ENCODE data around the gene HMCN2.
"Not testable (repeated sequence)": the region's sequence is repeated elsewhere in the genome, so short reads cannot be mapped to it uniquely, and the experiment has no call there.

HMCN2 gene

GRCh38 chr9:130264414-130265350 is 878 bp upstream of the HMCN2 start:
- DNase-seq: no peak

GRCh38 chr9:130266236-130267098 is 907 bp downstream of the HMCN2 start:
- DNase-seq: no peak

GRCh38 chr9:130267930-130268329 is 2.4 kb downstream of the HMCN2 start:
- no peak for DNase-seq

- no peak for DNase-seq
Observed at GRCh38 chr9:130268521-130269211, 3.1 kb downstream of the HMCN2 start.

GRCh38 chr9:130271473-130271872 is 5.9 kb downstream of the HMCN2 start:
- no peak for DNase-seq

DNA sequence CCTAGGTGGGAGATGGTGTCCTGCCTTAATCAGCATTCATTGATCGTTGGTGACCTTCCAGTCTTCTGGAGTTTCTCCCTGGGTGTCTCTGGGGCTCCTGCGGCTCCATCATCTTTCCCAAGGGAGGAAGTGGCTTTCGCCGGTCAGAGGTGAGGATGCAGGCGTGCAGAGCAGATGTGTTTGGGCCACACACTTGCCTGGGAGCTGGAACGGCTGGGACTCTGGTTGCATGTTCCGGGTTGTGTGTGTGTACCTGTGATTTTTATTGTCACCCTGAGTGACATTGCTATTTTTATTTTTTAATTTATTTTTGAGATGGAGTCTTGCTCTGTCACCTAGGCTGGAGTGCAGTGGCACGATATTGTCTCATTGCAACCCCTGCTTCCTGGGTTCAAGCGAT is 9.6 kb downstream of the HMCN2 start:
- DNase-seq: no peak

- no peak for DNase-seq
Observed at GRCh38 chr9:130276121-130276520, 10.6 kb downstream of the HMCN2 start.

DNA sequence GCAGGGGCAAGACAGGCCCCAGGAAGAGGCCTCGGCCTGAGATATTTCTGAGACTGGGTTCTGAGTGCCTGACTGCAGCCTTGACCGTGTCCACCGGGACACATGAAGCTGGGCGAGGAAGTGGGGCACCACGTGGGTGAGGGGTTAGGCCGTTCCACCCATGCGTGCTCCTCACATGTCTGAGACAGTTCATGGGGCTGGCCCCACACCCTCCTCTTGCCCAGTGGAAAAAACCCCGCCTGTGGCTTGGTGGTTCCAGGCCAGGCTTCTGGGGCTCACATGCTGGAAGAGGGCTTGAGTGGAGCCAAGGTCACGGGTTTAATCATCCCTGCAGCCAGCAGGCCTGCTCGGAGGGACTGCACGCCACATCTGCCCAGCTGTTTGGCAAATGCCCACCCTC is 11.4 kb downstream of the HMCN2 start:
- DNase-seq: no peak

DNA sequence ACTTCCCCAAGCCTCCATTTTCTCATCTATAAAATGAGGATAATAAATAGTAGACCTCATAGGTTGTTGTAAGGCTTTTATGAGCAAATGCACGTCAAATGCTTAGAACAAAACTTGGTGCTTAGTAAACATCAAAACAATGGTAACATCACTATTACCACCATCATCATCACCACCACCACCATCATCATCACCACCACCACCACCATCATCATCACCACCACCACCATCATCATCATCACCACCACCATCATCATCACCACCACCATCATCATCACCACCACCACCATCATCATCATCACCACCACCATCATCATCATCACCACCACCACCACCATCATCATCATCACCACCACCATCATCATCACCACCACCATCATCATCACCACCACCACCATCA is 12.0 kb downstream of the HMCN2 start:
- DNase-seq: not testable (repeated sequence)

GRCh38 chr9:130283539-130284248 is 18.1 kb downstream of the HMCN2 start:
- no peak for DNase-seq

DNA sequence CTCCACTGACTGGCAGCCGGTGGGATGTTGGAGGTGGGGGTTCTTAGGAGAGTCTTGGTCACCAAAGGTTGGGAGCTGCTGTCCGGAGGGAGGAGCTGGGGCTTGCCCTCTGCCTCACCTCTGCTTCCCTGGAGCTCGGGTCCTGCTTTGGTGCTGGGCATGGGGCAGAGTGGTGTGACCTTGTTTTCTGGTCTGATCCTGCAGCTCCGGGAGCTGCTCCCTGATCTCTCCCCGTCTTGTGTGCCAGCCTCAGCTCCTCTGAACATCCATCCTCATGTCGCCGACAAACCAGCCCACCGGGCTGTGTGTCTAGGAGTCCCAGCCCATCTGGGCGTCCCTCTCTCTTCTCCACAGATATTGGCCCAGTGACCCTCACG is 18.7 kb downstream of the HMCN2 start:
- no peak for DNase-seq

DNA sequence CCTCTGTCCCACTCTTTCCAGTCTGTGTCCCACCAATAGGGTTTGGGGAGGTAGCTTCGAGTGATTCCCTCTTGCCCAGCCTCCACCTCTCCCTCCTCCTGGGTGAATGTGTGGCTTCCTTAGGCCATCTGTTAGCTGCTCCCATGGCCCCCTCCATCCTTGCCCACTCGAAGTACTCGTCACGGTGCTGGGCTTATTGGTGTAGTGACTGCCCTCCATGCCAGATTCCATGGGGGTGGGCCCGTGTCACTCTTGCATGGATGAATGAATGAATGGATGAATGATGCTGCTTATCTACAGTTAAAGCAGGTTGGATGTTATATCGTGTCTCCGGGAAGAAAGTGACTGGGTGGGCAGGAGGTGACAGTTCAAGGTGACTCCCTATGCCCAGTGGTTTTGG is 19.1 kb downstream of the HMCN2 start:
- no peak for DNase-seq

- no peak for DNase-seq
Observed at GRCh38 chr9:130285271-130285670, 19.7 kb downstream of the HMCN2 start.

GRCh38 chr9:130286072-130286770 is 20.7 kb downstream of the HMCN2 start:
- no peak for DNase-seq

DNA sequence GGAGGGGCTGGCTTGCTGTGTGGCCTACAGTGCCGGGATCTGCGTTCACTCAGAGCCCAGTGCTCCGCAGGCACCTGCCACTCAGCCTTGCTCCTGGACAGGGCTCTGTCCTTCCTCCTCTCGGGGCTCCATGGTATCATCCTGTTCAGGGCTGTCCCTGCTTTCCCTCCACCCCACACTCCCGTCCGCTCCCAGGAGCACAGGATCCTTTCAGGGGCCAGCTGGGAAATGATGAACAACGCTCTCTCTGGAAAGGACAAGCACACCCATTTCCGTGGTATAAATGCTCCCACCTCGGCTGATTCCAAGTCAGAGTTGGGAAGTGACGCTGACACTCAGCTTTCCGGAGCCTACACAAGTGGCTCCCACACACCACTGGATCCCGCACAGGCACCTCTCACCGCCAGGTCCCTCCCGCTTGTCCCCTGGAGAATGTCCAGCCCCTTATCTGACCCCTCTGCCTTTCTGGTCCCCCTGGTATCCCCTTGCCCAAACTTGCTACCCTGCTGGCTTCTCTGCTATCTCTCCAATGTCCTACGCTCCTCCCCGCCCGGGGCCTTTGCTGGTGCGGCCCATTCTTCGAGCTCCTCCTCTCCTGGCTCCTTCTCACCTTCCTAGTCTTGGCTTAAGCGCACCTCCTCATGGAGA is 21.3 kb downstream of the HMCN2 start:
- DNase-seq: no peak

DNA sequence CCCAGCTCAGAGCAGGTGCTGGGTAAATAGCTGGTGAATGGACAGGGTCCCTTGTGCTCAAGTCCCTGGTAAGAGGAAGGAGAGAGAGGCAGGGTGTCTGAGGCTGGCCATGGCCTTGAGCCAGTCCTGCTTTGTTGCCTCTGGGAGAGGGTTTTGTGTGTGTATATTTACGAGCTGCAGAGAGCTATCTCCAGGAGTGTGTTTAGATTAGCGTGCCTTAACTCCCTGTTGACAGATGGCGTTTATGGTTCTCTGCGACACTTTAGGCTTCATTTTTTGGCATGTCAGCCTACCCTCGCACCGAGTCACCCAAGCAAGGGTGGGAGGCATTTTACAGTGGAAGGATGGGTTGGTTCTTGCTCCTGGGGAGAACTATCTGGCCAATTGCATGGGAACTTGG is 22.2 kb downstream of the HMCN2 start:
- DNase-seq: no peak

DNA sequence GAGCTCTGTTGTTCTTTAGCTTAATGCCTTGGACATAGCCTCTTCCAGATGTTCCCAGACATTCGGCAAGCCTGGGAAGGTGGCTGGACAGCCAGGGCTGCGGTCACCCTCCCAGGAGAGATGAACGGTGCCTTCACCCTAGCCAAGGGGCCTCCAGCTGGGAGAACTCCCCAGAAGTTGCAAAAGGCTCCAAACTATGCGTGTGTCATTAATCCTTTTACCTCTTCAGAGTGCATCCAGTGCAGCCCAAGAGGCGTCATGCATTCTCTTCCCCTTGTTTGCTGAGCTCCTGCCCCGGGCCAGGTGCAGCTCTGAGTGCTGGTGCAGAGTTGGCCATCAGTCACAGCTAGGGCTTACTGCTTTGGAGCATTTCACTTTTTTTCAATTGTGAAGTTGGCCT is 22.8 kb downstream of the HMCN2 start:
- no peak for DNase-seq

DNA sequence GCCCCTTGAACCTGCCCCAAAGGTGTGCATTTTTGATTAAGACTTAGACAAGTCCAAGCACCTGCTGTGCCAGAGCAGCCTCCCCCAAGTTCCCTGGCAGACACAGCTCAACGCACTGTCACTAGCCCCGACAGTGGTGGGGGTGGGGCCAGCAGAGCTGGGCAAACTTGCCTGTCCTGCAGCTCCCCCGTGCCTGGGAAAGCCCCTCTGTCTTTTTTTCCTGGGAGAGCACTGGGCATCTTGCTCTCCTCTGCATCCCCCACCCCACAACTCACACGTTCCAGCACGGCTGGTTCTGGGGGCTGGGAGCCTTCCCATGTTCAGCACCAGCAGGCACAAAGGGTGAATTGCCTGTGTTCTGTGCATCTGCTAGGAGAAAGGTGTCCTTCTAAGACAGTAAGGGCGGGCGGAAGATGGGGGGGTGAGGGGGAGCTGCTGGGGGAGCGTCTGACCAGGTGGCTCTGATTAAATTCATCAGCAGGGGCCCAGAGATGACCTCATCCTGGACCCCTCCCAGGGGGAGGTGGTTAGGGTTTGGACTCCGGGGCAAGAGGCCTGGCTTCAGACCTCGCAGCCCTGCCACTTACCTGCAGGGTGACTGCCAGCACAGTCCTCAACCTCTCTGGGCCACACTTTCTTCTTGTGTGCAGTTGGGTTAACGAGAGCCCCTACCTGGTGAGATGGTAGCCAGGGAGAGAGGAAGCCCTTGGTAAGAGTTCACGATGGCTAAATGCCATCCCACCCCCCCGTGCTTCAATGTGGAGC is 23.5 kb downstream of the HMCN2 start:
- no peak for DNase-seq

DNA sequence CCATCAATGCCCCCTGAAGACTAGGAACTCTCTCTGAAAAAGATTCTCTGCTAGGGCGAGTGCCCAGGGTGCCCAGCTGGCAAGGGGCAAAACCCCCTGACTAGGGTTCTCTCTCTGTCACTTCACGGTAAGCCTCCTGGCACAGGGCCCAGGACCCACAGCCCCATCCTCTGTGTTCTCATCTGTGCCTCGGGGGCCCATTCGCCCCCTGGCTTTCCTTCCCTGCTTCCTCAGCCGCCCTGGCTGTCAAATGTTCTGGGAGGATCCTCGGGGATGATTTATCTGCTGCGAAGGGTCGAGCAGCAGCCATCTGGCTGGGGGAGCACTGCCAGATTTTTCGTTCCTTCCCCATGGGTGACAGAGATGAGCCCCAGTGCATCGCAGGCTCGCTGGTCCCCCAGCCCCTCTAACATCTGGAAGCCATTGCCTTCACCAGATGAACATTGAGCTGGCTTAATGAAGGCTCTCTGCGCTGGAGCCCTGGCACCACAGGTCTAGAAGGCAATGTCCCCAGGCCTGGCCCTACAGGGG is 24.2 kb downstream of the HMCN2 start:
- DNase-seq: no peak
